HEK293 (cell line): ENCODE measurements around the gene CAD.

Experiments used
- CTCF ChIA-PET: fragments of 350-600 bp; formaldehyde crosslinking; extraction: SDS; loops from one replicate; lab custom pipeline; 2021; ENCODE audit warnings: antibody characterized with exemption; lab: Yijun Ruan, JAX
- POLR2A ChIA-PET: fragments of 300-600 bp; formaldehyde crosslinking; extraction: SDS; loops from one replicate; lab custom pipeline; 2020; ENCODE audit warnings: antibody characterized with exemption, inconsistent platforms; lab: Yijun Ruan, JAX
- H3K27ac ChIP-seq: fragments of 200-500 bp; sonication (Bioruptor generic); 2 replicates; pipeline ENCODE4 v1.5.1; 2014; ENCODE audit warnings: low read depth, low read length, control low read depth, inconsistent platforms; ENCODE audit errors: extremely low read depth
- H3K36me3 ChIP-seq, 2 experiments: fragments of 200-500 bp in 1 of 2; sonication (Bioruptor generic) in 1 of 2; 1 replicate in 1 of 2; 2 replicates in 1 of 2; pipeline ENCODE4 v1.5.1; 2014 to 2017; ENCODE audit warnings: inconsistent platforms in 2 of 2, low read length in 2 of 2; ENCODE audit not compliant: control insufficient read depth in 2 of 2, insufficient read depth in 1 of 2
- H3K4me1 ChIP-seq: fragments of 200-500 bp; sonication (Bioruptor generic); 2 replicates; pipeline ENCODE4 v1.5.1; 2014; ENCODE audit warnings: mild to moderate bottlenecking, low read length, inconsistent platforms; ENCODE audit not compliant: control insufficient read depth, insufficient read depth
- H3K4me3 ChIP-seq: 2 replicates; pipeline ENCODE4 v1.5.1; 2011; ENCODE audit warnings: low read depth, mild to moderate bottlenecking, control low read depth, low read length, moderate library complexity
- H3K9me3 ChIP-seq: fragments of 200-500 bp; sonication (Bioruptor generic); 2 replicates; pipeline ENCODE4 v1.5.1; 2014; ENCODE audit warnings: low read depth, low read length, inconsistent platforms; ENCODE audit not compliant: control insufficient read depth, insufficient read depth
- KLF10 ChIP-seq: fragments of 450-650 bp; IDR thresholded peaks from 2 replicates; pipeline ENCODE4 v1.5.1; 2018; ENCODE audit warnings: missing biosample characterization, mild to moderate bottlenecking, missing genetic modification characterization
- ZBTB17 ChIP-seq: fragments of 450-650 bp; formaldehyde crosslinking; IDR thresholded peaks from 2 replicates; pipeline ENCODE4 v1.5.1; 2016; ENCODE audit warnings: missing biosample characterization, missing genetic modification characterization
- ZBTB21 ChIP-seq: fragments of 450-650 bp; formaldehyde crosslinking; IDR thresholded peaks from 2 replicates; pipeline ENCODE4 v1.5.1; 2017; ENCODE audit warnings: missing biosample characterization, missing genetic modification characterization
- ZNF121 ChIP-seq: fragments of 450-650 bp; formaldehyde crosslinking; IDR thresholded peaks from 2 replicates; pipeline ENCODE4 v1.5.1; 2016; ENCODE audit warnings: missing biosample characterization, missing genetic modification characterization
- ZNF140 ChIP-seq: fragments of 450-650 bp; formaldehyde crosslinking; IDR thresholded peaks from 2 replicates; pipeline ENCODE4 v1.5.1; 2016; ENCODE audit warnings: missing biosample characterization, missing genetic modification characterization
- ZNF223 ChIP-seq: fragments of 450-650 bp; formaldehyde crosslinking; IDR thresholded peaks from 2 replicates; pipeline ENCODE4 v1.5.1; 2016; ENCODE audit warnings: missing biosample characterization, missing genetic modification characterization
- ZNF23 ChIP-seq: fragments of 450-650 bp; formaldehyde crosslinking; IDR thresholded peaks from 2 replicates; pipeline ENCODE4 v1.5.1; 2016; ENCODE audit warnings: missing biosample characterization, missing genetic modification characterization, borderline replicate concordance
- ZNF24 ChIP-seq: fragments of 450-650 bp; formaldehyde crosslinking; IDR thresholded peaks from 2 replicates; pipeline ENCODE4 v1.5.1; 2016; ENCODE audit warnings: missing biosample characterization, missing genetic modification characterization
- ZNF654 ChIP-seq: fragments of 450-650 bp; formaldehyde crosslinking; IDR thresholded peaks from 2 replicates; pipeline ENCODE4 v1.5.1; 2016; ENCODE audit warnings: low read depth, missing biosample characterization, missing genetic modification characterization
- ZNF677 ChIP-seq: fragments of 450-650 bp; IDR thresholded peaks from 2 replicates; pipeline ENCODE4 v1.5.0; 2018; ENCODE audit warnings: missing biosample characterization, mild to moderate bottlenecking, missing genetic modification characterization, moderate library complexity
- TF ChIP-seq, protein P1 (sequence below): fragments of 450-650 bp; formaldehyde crosslinking; IDR thresholded peaks from 2 replicates; pipeline ENCODE4 v1.5.1; 2016; ENCODE audit warnings: missing biosample characterization, missing genetic modification characterization, borderline replicate concordance
- TF ChIP-seq, protein P2 (sequence below): fragments of 450-650 bp; formaldehyde crosslinking; IDR thresholded peaks from 2 replicates; pipeline ENCODE4 v1.5.1; 2016; ENCODE audit warnings: missing biosample characterization, missing genetic modification characterization
- TF ChIP-seq, protein P3 (sequence below): fragments of 450-650 bp; formaldehyde crosslinking; IDR thresholded peaks from 2 replicates; pipeline ENCODE4 v1.5.1; 2017; ENCODE audit warnings: missing biosample characterization, missing genetic modification characterization
- TF ChIP-seq, protein P4 (sequence below): fragments of 450-650 bp; formaldehyde crosslinking; IDR thresholded peaks from 2 replicates; pipeline ENCODE4 v1.5.1; 2016; ENCODE audit warnings: missing biosample characterization, missing genetic modification characterization
- TF ChIP-seq, protein P5 (sequence below): fragments of 450-650 bp; formaldehyde crosslinking; IDR thresholded peaks from 2 replicates; pipeline ENCODE4 v1.5.1; 2016; ENCODE audit warnings: missing biosample characterization, missing genetic modification characterization
- TF ChIP-seq, protein P6 (sequence below): fragments of 450-650 bp; formaldehyde crosslinking; IDR thresholded peaks from 2 replicates; pipeline ENCODE4 v1.5.1; 2016; ENCODE audit warnings: missing biosample characterization, missing genetic modification characterization

The CAD gene

DNA sequence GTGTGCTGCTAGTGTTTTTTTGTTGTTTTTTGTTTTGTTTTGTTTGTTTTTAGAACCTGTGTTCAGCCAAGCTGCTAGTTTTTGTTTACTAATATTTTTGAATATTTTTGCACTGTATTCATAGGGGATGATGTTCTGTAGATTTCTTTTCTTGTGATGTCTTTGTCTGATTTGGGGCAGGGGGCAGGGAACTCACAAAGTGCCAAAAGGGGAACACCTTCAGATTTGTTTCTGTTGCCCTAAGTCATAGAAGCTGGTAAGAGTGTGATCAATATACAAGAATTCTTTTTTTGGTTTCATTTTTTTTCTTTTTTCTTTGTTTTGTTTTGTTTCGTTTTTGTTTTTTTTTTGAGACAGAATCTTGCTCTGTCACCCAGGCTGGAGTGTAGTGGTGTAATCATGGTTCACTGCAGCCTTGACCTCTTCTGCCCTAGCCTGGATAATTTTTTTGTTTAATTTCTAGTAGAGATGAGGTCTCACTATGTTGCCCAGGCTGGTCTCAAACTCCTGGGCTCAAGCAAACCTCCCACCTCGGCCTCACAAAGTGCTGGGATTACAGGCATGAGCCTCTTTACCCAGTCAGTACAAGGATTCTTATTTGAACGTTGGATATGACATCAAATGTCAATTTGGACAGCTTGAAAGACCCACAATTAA is 37.7 kb upstream of the CAD start:
- POLR2A ChIA-PET, result no interaction called here
- H3K9me3 ChIP-seq, result no peaks in the 10 kb centered on the region
- no peaks in the 10 kb centered on the region for H3K36me3 ChIP-seq
- no peak overlapping the region for H3K27ac ChIP-seq
- CTCF ChIA-PET, result interaction anchor here (0.7 to 1.2 kb wide), 3 partner anchors 10 to 27 kb away, joined by 3 to 5 read pairs (median 3); no protein-coding TSS in a partner anchor
- H3K4me3 ChIP-seq, result no peak overlapping the region
- H3K4me1 ChIP-seq, result no peaks in the 10 kb centered on the region
- TF ChIP-seq ZNF140 (tag by site-specific recombination), result no peak
- TF ChIP-seq, protein P1, sequence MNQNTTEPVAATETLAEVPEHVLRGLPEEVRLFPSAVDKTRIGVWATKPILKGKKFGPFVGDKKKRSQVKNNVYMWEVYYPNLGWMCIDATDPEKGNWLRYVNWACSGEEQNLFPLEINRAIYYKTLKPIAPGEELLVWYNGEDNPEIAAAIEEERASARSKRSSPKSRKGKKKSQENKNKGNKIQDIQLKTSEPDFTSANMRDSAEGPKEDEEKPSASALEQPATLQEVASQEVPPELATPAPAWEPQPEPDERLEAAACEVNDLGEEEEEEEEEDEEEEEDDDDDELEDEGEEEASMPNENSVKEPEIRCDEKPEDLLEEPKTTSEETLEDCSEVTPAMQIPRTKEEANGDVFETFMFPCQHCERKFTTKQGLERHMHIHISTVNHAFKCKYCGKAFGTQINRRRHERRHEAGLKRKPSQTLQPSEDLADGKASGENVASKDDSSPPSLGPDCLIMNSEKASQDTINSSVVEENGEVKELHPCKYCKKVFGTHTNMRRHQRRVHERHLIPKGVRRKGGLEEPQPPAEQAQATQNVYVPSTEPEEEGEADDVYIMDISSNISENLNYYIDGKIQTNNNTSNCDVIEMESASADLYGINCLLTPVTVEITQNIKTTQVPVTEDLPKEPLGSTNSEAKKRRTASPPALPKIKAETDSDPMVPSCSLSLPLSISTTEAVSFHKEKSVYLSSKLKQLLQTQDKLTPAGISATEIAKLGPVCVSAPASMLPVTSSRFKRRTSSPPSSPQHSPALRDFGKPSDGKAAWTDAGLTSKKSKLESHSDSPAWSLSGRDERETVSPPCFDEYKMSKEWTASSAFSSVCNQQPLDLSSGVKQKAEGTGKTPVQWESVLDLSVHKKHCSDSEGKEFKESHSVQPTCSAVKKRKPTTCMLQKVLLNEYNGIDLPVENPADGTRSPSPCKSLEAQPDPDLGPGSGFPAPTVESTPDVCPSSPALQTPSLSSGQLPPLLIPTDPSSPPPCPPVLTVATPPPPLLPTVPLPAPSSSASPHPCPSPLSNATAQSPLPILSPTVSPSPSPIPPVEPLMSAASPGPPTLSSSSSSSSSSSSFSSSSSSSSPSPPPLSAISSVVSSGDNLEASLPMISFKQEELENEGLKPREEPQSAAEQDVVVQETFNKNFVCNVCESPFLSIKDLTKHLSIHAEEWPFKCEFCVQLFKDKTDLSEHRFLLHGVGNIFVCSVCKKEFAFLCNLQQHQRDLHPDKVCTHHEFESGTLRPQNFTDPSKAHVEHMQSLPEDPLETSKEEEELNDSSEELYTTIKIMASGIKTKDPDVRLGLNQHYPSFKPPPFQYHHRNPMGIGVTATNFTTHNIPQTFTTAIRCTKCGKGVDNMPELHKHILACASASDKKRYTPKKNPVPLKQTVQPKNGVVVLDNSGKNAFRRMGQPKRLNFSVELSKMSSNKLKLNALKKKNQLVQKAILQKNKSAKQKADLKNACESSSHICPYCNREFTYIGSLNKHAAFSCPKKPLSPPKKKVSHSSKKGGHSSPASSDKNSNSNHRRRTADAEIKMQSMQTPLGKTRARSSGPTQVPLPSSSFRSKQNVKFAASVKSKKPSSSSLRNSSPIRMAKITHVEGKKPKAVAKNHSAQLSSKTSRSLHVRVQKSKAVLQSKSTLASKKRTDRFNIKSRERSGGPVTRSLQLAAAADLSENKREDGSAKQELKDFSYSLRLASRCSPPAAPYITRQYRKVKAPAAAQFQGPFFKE, result no peak
- TF ChIP-seq, protein P2, sequence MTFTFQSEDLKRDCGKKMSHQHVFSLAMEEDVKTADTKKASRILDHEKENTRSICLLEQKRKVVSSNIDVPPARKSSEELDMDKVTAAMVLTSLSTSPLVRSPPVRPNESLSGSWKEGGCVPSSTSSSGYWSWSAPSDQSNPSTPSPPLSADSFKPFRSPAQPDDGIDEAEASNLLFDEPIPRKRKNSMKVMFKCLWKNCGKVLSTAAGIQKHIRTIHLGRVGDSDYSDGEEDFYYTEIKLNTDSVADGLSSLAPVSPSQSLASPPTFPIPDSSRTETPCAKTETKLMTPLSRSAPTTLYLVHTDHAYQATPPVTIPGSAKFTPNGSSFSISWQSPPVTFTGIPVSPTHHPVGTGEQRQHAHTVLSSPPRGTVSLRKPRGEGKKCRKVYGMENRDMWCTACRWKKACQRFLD (tag by site-specific recombination), result no peak
- TF ChIP-seq ZNF223, result no peak
- TF ChIP-seq ZNF23, result no peak
- TF ChIP-seq ZNF24 (tag by site-specific recombination), result no peak
- TF ChIP-seq, protein P3, sequence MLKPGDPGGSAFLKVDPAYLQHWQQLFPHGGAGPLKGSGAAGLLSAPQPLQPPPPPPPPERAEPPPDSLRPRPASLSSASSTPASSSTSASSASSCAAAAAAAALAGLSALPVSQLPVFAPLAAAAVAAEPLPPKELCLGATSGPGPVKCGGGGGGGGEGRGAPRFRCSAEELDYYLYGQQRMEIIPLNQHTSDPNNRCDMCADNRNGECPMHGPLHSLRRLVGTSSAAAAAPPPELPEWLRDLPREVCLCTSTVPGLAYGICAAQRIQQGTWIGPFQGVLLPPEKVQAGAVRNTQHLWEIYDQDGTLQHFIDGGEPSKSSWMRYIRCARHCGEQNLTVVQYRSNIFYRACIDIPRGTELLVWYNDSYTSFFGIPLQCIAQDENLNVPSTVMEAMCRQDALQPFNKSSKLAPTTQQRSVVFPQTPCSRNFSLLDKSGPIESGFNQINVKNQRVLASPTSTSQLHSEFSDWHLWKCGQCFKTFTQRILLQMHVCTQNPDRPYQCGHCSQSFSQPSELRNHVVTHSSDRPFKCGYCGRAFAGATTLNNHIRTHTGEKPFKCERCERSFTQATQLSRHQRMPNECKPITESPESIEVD, result no peak
- TF ChIP-seq ZBTB17, result no peak
- no peak for TF ChIP-seq ZNF677
- no peak for TF ChIP-seq ZNF654
- TF ChIP-seq, protein P4, sequence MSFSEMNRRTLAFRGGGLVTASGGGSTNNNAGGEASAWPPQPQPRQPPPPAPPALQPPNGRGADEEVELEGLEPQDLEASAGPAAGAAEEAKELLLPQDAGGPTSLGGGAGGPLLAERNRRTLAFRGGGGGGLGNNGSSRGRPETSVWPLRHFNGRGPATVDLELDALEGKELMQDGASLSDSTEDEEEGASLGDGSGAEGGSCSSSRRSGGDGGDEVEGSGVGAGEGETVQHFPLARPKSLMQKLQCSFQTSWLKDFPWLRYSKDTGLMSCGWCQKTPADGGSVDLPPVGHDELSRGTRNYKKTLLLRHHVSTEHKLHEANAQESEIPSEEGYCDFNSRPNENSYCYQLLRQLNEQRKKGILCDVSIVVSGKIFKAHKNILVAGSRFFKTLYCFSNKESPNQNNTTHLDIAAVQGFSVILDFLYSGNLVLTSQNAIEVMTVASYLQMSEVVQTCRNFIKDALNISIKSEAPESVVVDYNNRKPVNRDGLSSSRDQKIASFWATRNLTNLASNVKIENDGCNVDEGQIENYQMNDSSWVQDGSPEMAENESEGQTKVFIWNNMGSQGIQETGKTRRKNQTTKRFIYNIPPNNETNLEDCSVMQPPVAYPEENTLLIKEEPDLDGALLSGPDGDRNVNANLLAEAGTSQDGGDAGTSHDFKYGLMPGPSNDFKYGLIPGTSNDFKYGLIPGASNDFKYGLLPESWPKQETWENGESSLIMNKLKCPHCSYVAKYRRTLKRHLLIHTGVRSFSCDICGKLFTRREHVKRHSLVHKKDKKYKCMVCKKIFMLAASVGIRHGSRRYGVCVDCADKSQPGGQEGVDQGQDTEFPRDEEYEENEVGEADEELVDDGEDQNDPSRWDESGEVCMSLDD (tag by site-specific recombination), result no peak
- no peak for TF ChIP-seq ZBTB21 (tag by site-specific recombination)
- TF ChIP-seq, protein P5, sequence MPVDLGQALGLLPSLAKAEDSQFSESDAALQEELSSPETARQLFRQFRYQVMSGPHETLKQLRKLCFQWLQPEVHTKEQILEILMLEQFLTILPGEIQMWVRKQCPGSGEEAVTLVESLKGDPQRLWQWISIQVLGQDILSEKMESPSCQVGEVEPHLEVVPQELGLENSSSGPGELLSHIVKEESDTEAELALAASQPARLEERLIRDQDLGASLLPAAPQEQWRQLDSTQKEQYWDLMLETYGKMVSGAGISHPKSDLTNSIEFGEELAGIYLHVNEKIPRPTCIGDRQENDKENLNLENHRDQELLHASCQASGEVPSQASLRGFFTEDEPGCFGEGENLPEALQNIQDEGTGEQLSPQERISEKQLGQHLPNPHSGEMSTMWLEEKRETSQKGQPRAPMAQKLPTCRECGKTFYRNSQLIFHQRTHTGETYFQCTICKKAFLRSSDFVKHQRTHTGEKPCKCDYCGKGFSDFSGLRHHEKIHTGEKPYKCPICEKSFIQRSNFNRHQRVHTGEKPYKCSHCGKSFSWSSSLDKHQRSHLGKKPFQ (tag by site-specific recombination), result no peak
- TF ChIP-seq, protein P6, sequence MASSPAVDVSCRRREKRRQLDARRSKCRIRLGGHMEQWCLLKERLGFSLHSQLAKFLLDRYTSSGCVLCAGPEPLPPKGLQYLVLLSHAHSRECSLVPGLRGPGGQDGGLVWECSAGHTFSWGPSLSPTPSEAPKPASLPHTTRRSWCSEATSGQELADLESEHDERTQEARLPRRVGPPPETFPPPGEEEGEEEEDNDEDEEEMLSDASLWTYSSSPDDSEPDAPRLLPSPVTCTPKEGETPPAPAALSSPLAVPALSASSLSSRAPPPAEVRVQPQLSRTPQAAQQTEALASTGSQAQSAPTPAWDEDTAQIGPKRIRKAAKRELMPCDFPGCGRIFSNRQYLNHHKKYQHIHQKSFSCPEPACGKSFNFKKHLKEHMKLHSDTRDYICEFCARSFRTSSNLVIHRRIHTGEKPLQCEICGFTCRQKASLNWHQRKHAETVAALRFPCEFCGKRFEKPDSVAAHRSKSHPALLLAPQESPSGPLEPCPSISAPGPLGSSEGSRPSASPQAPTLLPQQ (tag by site-specific recombination), result no peak
- no peak for TF ChIP-seq KLF10 (tag by site-specific recombination)
- no peak for TF ChIP-seq ZNF121 (tag by site-specific recombination)
- TF ChIP-seq, all 188 proteins: peak for 0
